ENCODE data around the gene ANKFY1.

GRCh38 chr17:4249452-4250029 lies 14.2 kb downstream of the ANKFY1 start:
- TF ChIP-seq CTCF (IDR thresholded peaks at IDR 0.05) (peak; percentile 38 to 51 (median 49)), EP300 (IDR thresholded peaks at IDR 0.05; ENCODE audit: low read depth) (no peak), POLR2AphosphoS5 (IDR thresholded peaks at IDR 0.05) (no peak), POLR2A (IDR thresholded peaks at IDR 0.05) (no peak)
